ENCODE data around the gene FLT1. TPM values are rescaled to one million over a fixed set of nuclear protein-coding genes. Genes with fewer than 3 reads are reported as not detected.

FLT1 gene
- total RNA-seq, 1 experiment from 2014 or later: not detected

DNA sequence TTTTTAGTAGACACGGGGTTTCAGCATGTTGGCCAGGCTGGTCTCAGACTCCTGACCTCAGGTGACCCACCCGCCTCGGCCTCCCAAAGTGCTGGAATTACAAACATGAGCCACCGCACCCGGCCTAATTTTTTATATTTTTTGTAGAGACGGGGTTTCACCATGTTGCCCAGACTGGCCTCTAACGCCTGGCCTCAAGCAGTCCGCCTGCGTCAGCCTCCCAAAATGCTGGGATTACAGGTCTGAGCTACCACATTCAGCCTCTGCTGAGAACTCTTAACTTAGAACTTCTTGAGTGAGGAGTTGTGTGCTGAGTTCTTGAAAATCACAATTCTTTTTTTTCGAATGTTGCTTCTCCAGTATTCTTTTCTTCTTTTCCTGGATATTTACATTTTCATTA lies 244.4 kb downstream of the FLT1 start:
- Histone ChIP-seq H4K20me1 (ENCODE audit: insufficient read depth) (peaks cover 22% of the 10 kb centered on the region), H3K4me3 (no peak overlapping the region), H2AFZ (no peak overlapping the region), H3K9me2 (ENCODE audit: insufficient read depth) (no peaks in the 10 kb centered on the region; the same call in none of the 2 replicates), H3K4me2 (no peak overlapping the region), H3K27ac (no peak overlapping the region), H3K79me2 (ENCODE audit: low read depth) (peaks cover 23% of the 10 kb centered on the region), H3K4me1 (replicated peaks; ENCODE audit: insufficient read depth) (no peaks in the 10 kb centered on the region), H3F3A (ENCODE audit: insufficient read depth, low read depth) (no peaks in the 10 kb centered on the region), H3K36me3 (ENCODE audit: low read depth) (peaks cover 4% of the 10 kb centered on the region; the same call in 1 of the 2 replicates), H3K27me3 (ENCODE audit: insufficient read depth, low read depth) (no peaks in the 10 kb centered on the region), H3K9me3 (ENCODE audit: insufficient read depth, low read depth) (no peaks in the 10 kb centered on the region)
- no TSS peak for BruUV-seq (replicated peaks)
- intact Hi-C loops (cut with micrococcal nuclease; ENCODE audit: unreplicated experiment): no loop called here
- POLR2A ChIA-PET (ENCODE audit: unreplicated experiment): no interaction called here
- no peak for DNase-seq
- CTCF ChIA-PET: no interaction called here
- TF ChIP-seq EZH2 (IDR thresholded peaks at IDR 0.05; ENCODE audit: low read depth): no peak
- TF ChIP-seq, protein P1, sequence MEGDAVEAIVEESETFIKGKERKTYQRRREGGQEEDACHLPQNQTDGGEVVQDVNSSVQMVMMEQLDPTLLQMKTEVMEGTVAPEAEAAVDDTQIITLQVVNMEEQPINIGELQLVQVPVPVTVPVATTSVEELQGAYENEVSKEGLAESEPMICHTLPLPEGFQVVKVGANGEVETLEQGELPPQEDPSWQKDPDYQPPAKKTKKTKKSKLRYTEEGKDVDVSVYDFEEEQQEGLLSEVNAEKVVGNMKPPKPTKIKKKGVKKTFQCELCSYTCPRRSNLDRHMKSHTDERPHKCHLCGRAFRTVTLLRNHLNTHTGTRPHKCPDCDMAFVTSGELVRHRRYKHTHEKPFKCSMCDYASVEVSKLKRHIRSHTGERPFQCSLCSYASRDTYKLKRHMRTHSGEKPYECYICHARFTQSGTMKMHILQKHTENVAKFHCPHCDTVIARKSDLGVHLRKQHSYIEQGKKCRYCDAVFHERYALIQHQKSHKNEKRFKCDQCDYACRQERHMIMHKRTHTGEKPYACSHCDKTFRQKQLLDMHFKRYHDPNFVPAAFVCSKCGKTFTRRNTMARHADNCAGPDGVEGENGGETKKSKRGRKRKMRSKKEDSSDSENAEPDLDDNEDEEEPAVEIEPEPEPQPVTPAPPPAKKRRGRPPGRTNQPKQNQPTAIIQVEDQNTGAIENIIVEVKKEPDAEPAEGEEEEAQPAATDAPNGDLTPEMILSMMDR (conservative IDR thresholded peaks at IDR 0.05): no peak

Other genes with a start within 250 kb of the FLT1 start
- gene POMP, start 164.0 kb upstream of the FLT1 start, total RNA-seq (2021): 44.2 and 63.7 TPM in 2 replicates
- gene SLC46A3, start 223.8 kb upstream of the FLT1 start, total RNA-seq (2021): 0.15 and 0.25 TPM in 2 replicates